ENCODE data around the gene RAB1A.

DNA sequence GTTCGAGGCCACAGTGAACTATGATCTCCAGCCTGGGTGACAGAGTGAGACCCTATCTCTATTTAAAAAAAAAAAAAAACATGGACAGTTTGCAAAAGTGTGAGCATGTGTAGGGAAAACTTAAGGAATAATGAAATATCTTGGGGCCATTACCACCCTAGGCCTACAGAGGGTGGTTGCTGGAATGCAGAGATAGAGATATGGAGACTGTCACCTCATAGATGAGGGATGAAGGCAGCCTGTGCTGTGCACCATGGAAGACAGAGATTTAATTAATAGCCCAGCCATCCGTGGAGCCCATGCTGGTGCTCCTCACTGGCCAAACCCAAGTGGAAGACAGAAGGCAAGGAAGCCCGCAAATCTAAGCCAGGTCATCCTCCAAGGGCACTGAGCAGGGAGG, 90.3 kb downstream of the RAB1A start:
- TF ChIP-seq POLR2AphosphoS5 (IDR thresholded peaks at IDR 0.05) (no peak), CTCF (IDR thresholded peaks at IDR 0.05) (no peak)

Data from gastroesophageal sphincter (tissue), 3 donors.